Heart right ventricle (tissue), 16 donors: ENCODE data around the gene SPSB2. TPM values are rescaled to one million over a fixed set of nuclear protein-coding genes. Genes with fewer than 3 reads are reported as not detected.
"Not testable (repeated sequence)": the region's sequence is repeated elsewhere in the genome, so short reads cannot be mapped to it uniquely, and the experiment has no call there.

Experiments
- ATAC-seq, 8 donors: fragments of 200-7000 bp; cut with Tn5 transposase; one replicate each; pipeline ENCODE4 v1.9.1; 2020; ENCODE audit warnings: mild to moderate bottlenecking in 8 of 8, moderate library complexity in 8 of 8, moderate number of reproducible peaks in 1 of 8
- DNase-seq, 2 donors: peaks; one replicate each; pipeline ENCODE4 v3.0.0-alpha.2; 2020
- H3K27ac ChIP-seq, 10 donors: fragments of 200-600 bp; sonication (generic) in 2 of 10; one replicate each; pipeline versions ENCODE4 v1.5.0 to v1.8.0; 2020 to 2022; ENCODE audit warnings: mild to moderate bottlenecking in 3 of 10
- H3K27me3 ChIP-seq, 7 donors: fragments of 200-600 bp; one replicate each; pipeline ENCODE4 v1.8.0; 2021 to 2022; ENCODE audit warnings: mild to moderate bottlenecking in 2 of 7
- H3K36me3 ChIP-seq, 9 donors: fragments of 200-600 bp; sonication (generic) in 1 of 9; one replicate each; pipeline versions ENCODE4 v1.5.0 to v1.8.0; 2020 to 2022; ENCODE audit warnings: mild to moderate bottlenecking in 2 of 9
- H3K4me1 ChIP-seq, 9 donors: fragments of 200-600 bp; sonication (generic) in 1 of 9; one replicate each; pipeline versions ENCODE4 v1.5.0 to v1.8.0; 2020 to 2022; ENCODE audit warnings: mild to moderate bottlenecking in 4 of 9
- H3K4me3 ChIP-seq, 10 donors: fragments of 200-600 bp; sonication (generic) in 2 of 10; one replicate each; pipeline versions ENCODE4 v1.5.0 to v1.8.0; 2020 to 2022; ENCODE audit warnings: mild to moderate bottlenecking in 7 of 10, moderate library complexity in 2 of 10
- H3K9me3 ChIP-seq, 11 donors: fragments of 200-600 bp in 10 of 11; sonication (generic) in 2 of 11; one replicate each; pipeline versions ENCODE4 v1.5.0 to v1.8.0; 2013 to 2022; ENCODE audit warnings: mild to moderate bottlenecking in 2 of 11, control low read depth in 1 of 11, moderate library complexity in 1 of 11
- CTCF ChIP-seq, 9 donors: fragments of 200-600 bp; sonication (generic) in 2 of 9; IDR thresholded peaks; one replicate each; pipeline versions ENCODE4 v1.5.0 to v1.8.0; 2021 to 2022; ENCODE audit warnings: antibody characterized with exemption in 9 of 9, mild to moderate bottlenecking in 5 of 9, moderate library complexity in 1 of 9
- WGBS, 2 donors: extraction: QIAGEN DNeasy Blood & Tissue Kit; methylation state at CpG; one replicate each; pipeline ENCODE4 v1.1.7; 2013; ENCODE audit warnings: inconsistent platforms in 1 of 2; 5-methylcytosine and 5-hydroxymethylcytosine counted together
- intact Hi-C, 10 donors: fragments of 100-400 bp; cut with DNase I; formaldehyde crosslinking; loops; one replicate each; pipeline versions ENCODE4 v1.11.1 to v1.14.2; 2022
- polyA plus RNA-seq, 2 donors: library from polyadenylated mRNA; stranded (reverse); fragments of 200-250 nt; gene quantifications; one replicate each; pipeline ENCODE4 v1.2.3, GENCODE V29; 2013
- total RNA-seq, 10 donors: library from RNA; stranded (reverse); fragmentation: NEBNext Ultra II Directional in 3 of 10; extraction: Animal tissue kit (Norgen Biotek cat#: 25700) in 3 of 10; gene quantifications; one replicate each; pipeline versions ENCODE4 v1.2.1 to v1.2.4, GENCODE V29; 2021 to 2023
- donor health status: Arrhythmogenic right ventricular cardiomyopathy.
- donor health status: ischemic (EF 13 %, LVEDD 7.1; RV severe dilation, severe dysfunction).
- donor health status: healthy with polysubstance abuse.
- donor health status: DM: no; HTN: yes; CAD: no.
- donor health status: DM: no; HTN: no; CAD: no.
- donor health status: ischemic (EF 25% LVEDD 6.9; RV normal size, moderate dysfunction).
- donor health status: ischemic (EF 25% LVEDD 5.7; RV mildly dilated, moderate dysfunction).
- donor health status: healthy.
- donor health status: DM: yes; HTN: yes; CAD: no.
- donor health status: Ischemic cardiomyopathy.
- donor health status: ischemic (EF 35%, LVEDD 5.7; RV mildly dilated, moderate dysfunction).
- donor health status: nonischemic (EF 11% LVEDD 7.7; RV severe dilation, severe dysfunction).
- donor health status: DM: yes; HTN: yes; CAD: no.
- donor health status: PGD.
- donor health status: ischemic (EF 29% LVEDD 5.4; RV normal size, mild dysfunction).
- donor health status: nonischemic (EF 23%, LVEDD 6.1; RV moderate dilation, normal function).

Gene SPSB2
- total and polyA plus RNA-seq, 12 donors, result 2.0 to 5.6 (median 3.4) TPM

GRCh38 chr12:6872073-6873048 lies 742 bp downstream of the SPSB2 start:
- peaks cover 26 to 61% (median 50%) of the 10 kb centered on the region in 9 donors for H3K4me1 ChIP-seq
- no peaks in the 10 kb centered on the region for H3K9me3 ChIP-seq
- DNase-seq (peak; percentile 83 to 90), ATAC-seq (peak; percentile 58 to 88 (median 79))
- peak; percentile 95 to 99 (median 98) for TF ChIP-seq CTCF (IDR thresholded peaks at IDR 0.05)
- intact Hi-C loops, result loop anchor here in 3 of 10 donors (2.0 to 5.0 kb wide), 3 partner anchors 18 to 95 kb away; partner anchors contain the start of gene ATN1 (in 1 of the 3)
- peak overlapping the region; percentile 50 to 91 (median 89) for H3K27ac ChIP-seq
- WGBS, 2 donors, result 1% methylated on average over 39 to 40 of the region's 40 CpGs
- H3K4me3 ChIP-seq, result peak overlapping the region; percentile 66 to 95 (median 80)
- peaks cover 0 to 51% (median 18%) of the 10 kb centered on the region in 9 donors for H3K36me3 ChIP-seq
- H3K27me3 ChIP-seq, result no peaks in the 10 kb centered on the region

GRCh38 chr12:6871052-6871957 lies 1.8 kb downstream of the SPSB2 start:
- intact Hi-C loops, result loop anchor here in 3 of 10 donors (2.0 to 5.0 kb wide), 3 partner anchors 56 to 96 kb away; partner anchors contain the start of gene ATN1 (in 1 of the 3)
- 76 to 79% methylated on average over 12 of the region's 12 CpGs for WGBS, 2 donors
- DNase-seq (no peak), ATAC-seq (no peak)
- H3K4me1 ChIP-seq, result peaks cover 32 to 69% (median 56%) of the 10 kb centered on the region in 9 donors
- no peaks in the 10 kb centered on the region for H3K27me3 ChIP-seq
- no peak for TF ChIP-seq CTCF (IDR thresholded peaks at IDR 0.05)
- peak overlapping the region in 6 of 10 donors; percentile 74 to 95 (median 82) for H3K4me3 ChIP-seq
- H3K27ac ChIP-seq, result peak overlapping the region in 7 of 10 donors; percentile 44 to 91 (median 89)
- H3K9me3 ChIP-seq, result no peaks in the 10 kb centered on the region
- peaks cover 0 to 41% (median 18%) of the 10 kb centered on the region in 9 donors for H3K36me3 ChIP-seq

GRCh38 chr12:6870304-6870703 lies 2.8 kb downstream of the SPSB2 start:
- DNase-seq, ATAC-seq, H3K4me3 ChIP-seq, H3K9me3 ChIP-seq, H3K27me3 ChIP-seq: not testable (repeated sequence)
- 61% methylated on average over 4 of the region's 4 CpGs for WGBS, 2 donors
- H3K27ac ChIP-seq, result peak overlapping the region in 1 of 10 donors; percentile 100
- peaks cover 32 to 69% (median 56%) of the 10 kb centered on the region in 9 donors for H3K4me1 ChIP-seq
- intact Hi-C loops, result loop anchor here in 3 of 10 donors (2.0 to 5.0 kb wide), 3 partner anchors 57 to 97 kb away; partner anchors contain the start of gene ATN1 (in 1 of the 3)
- H3K36me3 ChIP-seq, result peaks cover 0 to 41% (median 18%) of the 10 kb centered on the region in 9 donors
